GM13977 (cell line): Measurements from ENCODE around the gene SLA2.

Experiments used
- DNase-seq: peaks from one replicate; pipeline ENCODE4 v3.0.0; 2012; ENCODE audit warnings: low spot score
- in situ Hi-C: fragments of 300-500 bp; cut with MboI; formaldehyde crosslinking; loops from one replicate; pipeline ENCODE4 v1.12.0; 2022; ENCODE audit warnings: low sequenced_read_pairs, low pct_unique_long_range_greater_than_20kb, mixed read lengths, inconsistent platforms; ENCODE audit not compliant: unreplicated experiment
- TF ChIP-seq, protein P1 (sequence below): IDR thresholded peaks from 2 replicates; pipeline ENCODE4 v1.5.1; 2012; ENCODE audit warnings: mild to moderate bottlenecking, control low read depth; ENCODE audit not compliant: insufficient read depth; ENCODE audit errors: extremely low read depth, missing control alignments

The SLA2 gene

DNA sequence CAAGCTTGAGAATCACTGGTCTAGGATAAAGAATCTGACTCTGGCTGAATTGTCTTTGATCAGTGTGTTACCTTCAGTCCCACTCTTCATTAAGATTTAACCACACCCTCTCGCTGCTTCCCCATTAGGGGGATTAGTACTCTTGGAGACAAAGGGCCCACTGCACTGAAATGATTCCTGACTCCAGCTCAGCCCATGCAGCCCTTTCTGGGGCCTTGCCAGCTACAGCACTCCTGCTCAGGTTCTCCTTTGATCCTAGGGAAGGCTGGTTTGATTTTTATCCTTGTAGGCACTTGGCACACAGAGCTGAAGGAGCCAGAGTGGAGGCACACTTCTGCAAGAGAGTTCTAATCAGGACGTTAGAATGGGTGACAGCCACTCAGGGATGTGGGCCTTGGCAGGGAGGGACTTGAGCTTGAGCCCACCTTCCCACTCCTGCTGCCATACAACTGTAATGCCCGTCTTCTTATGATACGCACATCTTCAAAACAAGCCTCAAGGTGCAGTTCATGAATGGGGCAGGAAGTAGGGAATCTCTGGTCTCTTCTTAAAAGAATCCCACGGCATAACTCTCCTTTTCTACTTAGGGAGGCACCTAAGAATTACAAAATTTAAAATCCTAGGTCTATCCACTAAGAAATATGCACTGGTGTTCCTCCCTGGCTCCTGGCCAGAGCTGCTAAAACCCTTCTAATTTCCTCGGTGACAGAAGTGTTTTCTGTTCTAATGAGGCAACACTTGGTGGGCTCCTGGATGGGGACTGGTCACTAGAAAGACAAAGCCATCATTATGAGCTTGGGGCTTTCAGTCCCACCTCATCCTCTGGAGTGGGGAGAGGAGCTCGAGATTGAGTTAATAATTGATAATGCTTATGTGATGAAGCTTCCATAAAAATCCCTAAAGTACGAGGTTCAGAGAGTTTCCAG lies 1.5 kb upstream of the SLA2 start:
- DNase-seq, result no peak
- in situ Hi-C loops, result no loop called here
- TF ChIP-seq, protein P1, sequence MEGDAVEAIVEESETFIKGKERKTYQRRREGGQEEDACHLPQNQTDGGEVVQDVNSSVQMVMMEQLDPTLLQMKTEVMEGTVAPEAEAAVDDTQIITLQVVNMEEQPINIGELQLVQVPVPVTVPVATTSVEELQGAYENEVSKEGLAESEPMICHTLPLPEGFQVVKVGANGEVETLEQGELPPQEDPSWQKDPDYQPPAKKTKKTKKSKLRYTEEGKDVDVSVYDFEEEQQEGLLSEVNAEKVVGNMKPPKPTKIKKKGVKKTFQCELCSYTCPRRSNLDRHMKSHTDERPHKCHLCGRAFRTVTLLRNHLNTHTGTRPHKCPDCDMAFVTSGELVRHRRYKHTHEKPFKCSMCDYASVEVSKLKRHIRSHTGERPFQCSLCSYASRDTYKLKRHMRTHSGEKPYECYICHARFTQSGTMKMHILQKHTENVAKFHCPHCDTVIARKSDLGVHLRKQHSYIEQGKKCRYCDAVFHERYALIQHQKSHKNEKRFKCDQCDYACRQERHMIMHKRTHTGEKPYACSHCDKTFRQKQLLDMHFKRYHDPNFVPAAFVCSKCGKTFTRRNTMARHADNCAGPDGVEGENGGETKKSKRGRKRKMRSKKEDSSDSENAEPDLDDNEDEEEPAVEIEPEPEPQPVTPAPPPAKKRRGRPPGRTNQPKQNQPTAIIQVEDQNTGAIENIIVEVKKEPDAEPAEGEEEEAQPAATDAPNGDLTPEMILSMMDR, result no peak

DNA sequence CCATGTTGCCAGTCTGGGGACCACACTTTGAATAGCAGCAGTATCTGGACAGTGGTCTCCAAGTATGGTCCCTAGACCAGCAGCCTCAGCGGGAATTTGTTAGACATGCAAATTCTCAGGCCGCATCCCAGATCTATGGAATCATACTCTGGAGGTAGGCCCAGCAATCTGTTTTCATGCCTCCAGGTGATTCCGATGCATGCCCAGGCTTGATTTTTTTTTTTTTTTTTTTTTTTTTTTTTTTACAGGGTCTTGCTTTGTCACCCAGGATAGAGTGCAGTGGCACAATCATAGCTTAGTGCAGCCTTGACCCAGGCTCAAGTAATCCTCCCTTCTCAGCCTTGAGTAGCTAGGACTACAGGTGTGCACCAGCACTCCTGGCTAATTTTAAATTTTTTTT lies 682 bp upstream of the SLA2 start:
- no peak for DNase-seq
- in situ Hi-C loops, result no loop called here
- TF ChIP-seq, protein P1, result no peak

DNA sequence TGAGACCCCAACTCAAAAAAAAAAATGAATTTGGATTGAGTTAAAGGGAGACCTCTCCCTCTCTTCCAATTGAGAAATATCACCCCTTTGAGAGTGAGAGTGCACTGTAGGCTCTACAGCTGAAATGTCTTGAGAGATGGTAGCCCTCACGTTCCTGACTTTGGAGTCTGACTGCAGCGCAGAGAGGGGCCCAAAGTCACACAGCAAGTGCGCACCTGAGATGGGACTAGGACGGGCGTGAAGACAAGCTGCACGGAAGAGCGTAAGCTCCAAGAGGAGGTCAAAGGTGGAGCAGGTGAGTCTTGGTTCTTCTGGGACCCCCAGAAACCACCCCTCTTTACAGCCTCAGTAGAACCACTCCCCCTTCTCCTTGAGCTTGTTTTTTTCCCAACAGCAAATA lies 643 bp downstream of the SLA2 start:
- TF ChIP-seq, protein P1, result no peak
- in situ Hi-C loops, result no loop called here
- no peak for DNase-seq

DNA sequence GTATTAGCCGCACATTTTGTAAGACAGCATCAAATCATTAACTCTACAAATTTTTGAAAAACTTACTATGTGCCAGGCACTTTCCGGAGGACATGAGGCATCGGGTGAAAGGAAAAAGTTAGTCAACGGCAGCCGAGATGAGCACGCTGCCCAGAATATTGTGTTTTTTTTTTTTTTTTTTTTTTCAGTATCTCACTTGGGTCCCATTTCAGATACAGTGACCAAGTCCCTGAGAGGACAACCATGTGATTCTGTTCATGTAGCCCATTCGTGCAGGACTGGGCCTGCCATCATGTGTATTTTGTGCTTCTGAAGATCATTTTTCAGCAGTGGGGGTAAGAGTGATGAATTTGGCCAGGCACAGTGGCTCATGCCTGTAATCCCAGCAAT lies 1.3 kb downstream of the SLA2 start:
- TF ChIP-seq, protein P1, result no peak
- no peak for DNase-seq
- in situ Hi-C loops, result no loop called here

DNA sequence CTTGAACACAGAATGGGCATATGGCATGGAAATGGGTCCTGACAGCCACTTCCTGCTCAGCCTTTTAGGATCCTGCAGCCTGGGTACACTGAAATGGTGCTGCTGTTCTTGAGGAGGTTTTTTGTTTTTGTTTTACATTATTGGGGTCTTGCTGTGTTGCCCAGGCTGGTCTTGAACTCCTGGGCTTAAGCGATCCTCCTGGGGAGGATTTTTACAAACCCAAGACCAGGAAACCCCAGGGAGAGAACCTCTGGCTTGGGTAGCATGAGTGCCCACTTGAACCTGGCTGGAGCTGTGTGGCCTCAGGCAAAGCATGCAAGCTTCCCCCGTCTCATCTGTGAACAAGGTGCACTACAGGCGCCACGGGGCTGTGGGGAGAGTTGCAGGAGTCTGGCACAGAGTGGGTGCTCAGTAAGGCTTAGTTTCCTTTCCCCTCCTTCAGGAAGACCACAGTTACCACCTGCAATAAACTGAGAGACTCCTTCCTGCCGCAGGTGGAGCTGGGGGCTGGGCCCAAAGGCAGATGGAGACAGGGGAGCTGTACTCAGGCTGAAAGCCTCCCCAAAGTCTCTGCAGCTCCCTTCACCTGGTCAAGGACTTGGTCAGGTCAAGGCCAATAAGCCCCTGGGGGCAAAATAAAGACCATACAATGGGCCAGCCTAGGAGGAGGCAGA lies 1.8 kb downstream of the SLA2 start:
- no peak for DNase-seq
- TF ChIP-seq, protein P1, result no peak
- in situ Hi-C loops, result no loop called here

DNA sequence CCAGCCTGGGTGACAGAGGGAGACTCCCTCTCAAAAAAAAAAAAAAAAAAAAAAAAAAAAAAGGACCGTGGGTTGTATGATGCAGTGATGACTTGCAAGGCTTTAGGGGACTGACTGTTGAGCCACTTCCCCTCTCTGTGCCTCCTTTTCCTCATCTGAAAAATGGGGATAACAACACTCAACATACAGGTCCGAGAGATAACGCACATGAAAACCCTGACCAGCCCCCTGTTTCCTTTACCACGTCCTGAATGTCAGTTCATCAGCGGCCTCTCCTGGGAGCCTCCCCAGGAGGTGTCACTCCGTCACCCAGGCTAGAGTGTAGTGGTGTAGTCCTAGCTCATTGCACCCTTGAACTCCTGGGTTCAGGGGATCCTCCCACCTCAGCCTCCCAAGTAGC lies 3.9 kb downstream of the SLA2 start:
- no peak for DNase-seq
- in situ Hi-C loops, result no loop called here
- TF ChIP-seq, protein P1, result no peak
